ENCODE results near the gene CCDC66.

DNA sequence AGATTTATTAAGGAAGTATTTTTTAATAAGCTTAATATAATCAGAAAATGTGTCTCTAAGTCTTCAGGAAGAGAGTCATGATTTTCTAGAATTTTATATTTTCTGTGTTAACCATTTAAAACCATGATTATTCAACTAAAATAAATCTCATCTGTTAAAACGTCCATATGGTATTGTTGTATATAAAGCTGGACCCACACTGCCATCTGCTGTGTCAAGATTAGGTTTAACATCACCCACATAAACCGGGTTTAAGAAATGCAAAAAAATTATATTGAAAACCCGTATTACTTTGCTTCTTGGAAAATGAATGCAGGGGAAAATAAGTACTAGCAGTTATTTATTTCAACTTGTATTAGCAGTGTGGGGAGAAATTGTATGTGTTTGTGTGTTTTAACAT is 9.5 kb upstream of the CCDC66 start:
- TF ChIP-seq, protein P1, sequence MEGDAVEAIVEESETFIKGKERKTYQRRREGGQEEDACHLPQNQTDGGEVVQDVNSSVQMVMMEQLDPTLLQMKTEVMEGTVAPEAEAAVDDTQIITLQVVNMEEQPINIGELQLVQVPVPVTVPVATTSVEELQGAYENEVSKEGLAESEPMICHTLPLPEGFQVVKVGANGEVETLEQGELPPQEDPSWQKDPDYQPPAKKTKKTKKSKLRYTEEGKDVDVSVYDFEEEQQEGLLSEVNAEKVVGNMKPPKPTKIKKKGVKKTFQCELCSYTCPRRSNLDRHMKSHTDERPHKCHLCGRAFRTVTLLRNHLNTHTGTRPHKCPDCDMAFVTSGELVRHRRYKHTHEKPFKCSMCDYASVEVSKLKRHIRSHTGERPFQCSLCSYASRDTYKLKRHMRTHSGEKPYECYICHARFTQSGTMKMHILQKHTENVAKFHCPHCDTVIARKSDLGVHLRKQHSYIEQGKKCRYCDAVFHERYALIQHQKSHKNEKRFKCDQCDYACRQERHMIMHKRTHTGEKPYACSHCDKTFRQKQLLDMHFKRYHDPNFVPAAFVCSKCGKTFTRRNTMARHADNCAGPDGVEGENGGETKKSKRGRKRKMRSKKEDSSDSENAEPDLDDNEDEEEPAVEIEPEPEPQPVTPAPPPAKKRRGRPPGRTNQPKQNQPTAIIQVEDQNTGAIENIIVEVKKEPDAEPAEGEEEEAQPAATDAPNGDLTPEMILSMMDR (IDR thresholded peaks at IDR 0.05), result no peak
- no peak for TF ChIP-seq POLR2AphosphoS5 (IDR thresholded peaks at IDR 0.05)
- TF ChIP-seq POLR2A (IDR thresholded peaks at IDR 0.05), result no peak

Measured in gastroesophageal sphincter (tissue), 3 donors.